NCI-H187 (cell line): ENCODE measurements around the gene TYK2.
A peak's percentile ranks its signal among the peaks of the same experiment; 100 is the strongest.
"Not testable (repeated sequence)": the region's sequence is repeated elsewhere in the genome, so short reads cannot be mapped to it uniquely, and the experiment has no call there.

Experiments
- DNase-seq, 2 experiments: peaks; one replicate each; lab custom pipeline; 2025; lab: John Stamatoyannopoulos, UW

TYK2 gene

DNA sequence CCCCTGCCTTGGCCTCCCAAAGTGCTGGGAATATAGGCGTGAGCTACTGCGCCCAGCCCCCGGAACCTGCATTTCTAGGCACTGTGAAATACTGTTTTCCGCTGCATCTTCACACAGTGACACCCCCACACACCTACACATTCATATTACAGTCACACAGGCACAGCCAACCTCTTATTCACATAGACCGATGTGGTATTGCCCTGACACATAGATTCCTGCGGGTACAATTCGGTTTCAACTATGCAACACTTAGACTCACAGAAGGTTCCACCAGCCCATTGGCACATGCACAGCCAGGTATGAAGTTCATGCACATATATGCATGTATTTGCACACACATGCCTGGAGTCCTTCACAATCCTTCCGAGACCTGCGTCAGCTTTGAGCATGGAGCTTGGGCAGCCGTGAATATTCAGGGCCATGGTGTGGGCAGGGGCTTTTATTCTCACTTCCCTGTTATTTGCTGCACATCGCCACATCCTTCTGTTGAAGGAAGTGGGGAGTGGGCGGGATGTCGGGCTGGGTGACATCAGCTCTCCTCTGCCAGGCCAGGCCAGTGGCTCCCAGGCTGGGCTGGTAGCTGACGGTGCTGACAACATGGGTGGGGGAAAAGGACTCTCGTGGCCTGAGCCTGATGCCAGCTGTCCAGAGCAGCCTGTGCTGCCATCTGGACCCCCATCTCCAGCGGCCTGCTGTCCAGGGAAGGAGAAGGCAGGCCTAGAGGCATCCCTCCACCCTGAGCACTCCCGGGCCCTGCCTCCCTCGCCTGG, 28.3 kb upstream of the TYK2 start:
- no peak for DNase-seq

DNA sequence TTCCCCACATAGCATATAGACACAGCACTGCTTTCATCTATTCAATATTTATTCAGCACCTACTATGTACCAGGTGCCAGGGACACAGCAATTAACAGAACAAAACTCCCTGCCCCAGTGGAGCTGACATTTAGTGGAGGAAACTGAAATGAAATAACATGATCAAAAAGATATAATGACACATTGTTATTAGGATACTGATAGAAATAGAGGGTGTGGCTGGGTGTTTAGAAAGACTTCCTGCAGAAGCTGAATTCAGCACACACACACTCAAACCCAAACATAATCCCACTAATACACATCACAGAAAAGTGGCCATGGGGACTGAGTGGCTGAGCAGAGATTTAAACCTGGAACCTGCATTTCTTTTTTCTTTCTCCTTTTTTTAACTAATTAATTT, 26.7 kb upstream of the TYK2 start:
- DNase-seq = no peak

DNA sequence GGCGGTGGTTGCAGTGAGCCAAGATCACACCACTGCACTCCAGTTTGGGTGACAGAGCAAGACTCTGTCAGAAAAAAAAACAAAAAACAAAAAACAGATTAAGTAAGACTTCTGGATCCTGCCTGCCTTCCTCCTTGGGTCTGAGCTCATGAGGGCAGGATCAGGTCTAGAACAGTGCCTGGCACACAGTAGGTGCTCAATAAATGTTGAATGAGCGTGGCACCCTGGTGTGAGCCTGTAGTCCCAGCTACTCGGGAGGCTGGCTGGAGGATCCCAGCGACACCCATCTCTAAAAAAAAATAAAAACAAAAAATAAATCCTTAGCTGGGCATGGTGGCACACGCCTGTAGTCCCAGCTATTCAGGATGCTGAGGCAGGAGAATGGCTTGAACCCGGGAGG, 25.8 kb upstream of the TYK2 start:
- DNase-seq = no peak

DNA sequence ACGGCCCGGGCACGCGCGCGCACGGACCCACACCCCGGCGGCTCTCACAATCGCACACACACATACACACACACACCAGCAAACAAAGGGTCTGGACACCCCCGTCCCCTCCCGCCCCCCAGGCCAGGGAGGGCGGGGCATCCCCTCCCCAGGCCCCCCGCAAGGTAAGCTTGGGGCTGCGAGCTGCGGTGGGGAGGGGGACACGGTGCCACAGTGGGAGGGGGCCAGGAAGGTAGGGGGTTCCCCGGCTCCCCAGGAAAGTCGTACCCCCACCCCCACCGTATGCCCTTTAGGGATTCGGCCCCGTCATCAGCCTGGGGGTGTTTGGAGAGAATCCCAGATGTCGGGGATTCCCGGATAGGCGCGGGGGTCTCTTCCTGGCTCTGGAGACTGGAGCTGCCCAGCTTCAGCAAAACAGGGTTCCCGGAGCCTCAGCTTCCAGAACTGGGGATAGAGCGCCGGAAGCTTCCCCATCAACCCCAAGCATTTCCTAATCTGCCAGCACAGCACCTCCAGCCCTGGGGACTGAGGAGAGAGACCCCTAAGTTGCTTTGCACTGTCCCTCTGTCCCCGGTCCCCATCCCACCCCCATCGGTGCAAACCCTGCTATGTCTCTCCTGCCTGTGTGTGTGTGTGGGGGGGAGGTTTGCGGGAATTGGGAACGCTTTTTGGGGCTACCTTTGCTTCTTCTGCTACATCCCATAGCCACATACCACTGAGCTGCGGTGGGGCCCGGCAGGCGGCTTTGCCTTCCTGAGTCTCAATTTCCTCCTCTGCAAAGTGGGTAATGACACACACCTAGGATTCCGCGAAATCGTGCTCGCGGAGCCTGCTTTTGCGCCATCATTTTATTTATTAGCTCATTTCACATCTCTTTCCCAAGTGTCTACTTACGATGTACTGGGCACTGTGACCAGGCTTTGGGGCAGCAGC, 24.8 kb upstream of the TYK2 start:
- no peak for DNase-seq

DNA sequence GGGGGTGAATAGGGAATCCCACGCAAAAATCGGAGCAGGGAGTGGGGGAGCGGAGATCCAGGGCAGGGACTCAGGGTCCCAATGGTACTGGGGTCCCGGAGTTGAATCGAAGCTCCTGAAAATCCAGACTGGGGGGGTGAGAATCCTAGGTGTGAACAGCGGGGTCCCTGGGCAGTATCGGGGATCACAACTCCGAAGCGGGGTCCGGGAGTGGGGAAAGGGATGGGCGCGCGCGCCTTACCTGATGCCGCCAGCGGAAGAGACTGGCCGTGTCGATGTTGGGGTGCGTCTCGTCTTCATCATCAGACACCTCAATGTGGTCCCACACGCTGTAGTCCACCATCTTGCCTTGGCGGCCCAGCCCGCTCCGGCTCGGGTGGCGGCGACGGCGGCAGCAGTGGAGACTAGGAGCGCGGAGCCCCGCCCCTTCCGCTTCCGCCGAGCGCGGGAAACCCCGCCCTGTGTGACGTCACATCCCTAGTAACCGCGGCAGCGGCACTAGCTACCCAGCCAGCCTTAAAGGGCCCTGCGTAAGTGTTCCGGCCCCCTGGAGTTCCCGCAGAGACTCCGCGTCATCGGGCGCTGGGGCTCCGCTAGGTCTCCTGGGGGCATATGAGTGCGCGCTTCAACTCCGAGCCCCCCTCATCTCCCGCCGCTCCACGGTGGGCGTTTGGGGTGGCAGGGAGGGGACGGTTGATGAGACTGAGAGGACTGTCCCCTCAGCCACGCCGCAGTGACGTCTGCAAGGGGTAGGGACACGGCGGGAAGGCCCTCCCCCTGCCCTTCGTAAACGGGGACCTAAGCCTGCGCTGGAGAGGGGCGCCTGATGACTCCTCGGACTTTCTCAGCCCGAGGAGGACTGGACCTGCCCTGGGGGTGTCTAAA, 23.0 kb upstream of the TYK2 start, which contains the start of gene CDC37:
CDC37 (minus strand) TSS at position 406 of the 885 bp plus-strand sequence; CDS start at position 343, 63 bp downstream.
- DNase-seq = peak; percentile 79 to 85

DNA sequence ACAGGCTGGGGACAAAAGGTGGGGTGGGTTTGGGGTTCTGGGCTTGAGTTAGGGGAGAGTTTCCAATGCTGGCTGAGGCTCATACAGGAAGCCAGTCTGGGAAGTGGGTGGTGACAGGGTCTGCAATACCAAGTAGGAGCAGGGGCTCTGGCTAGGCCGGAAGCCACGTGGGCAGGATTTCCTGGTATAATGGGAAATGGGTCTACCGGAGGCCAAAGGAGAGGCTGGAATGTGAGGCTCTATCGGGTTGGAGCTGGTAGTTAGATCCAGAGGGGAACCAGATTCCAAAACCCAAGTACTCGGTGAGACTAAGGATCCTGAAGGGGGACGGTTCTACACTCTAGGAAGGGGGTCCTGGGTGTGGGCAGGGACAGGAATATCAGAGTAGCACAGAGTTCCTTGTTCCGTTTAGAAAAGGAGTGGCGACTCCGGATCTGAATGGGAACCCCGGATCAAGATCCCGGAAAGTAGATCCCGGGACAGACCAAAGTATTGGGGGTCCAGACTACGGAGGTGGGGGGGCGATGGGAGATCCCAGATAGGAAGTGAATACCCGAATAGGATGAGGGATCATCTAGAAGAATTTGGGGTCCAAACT, 22.2 kb upstream of the TYK2 start:
- no peak for DNase-seq

DNA sequence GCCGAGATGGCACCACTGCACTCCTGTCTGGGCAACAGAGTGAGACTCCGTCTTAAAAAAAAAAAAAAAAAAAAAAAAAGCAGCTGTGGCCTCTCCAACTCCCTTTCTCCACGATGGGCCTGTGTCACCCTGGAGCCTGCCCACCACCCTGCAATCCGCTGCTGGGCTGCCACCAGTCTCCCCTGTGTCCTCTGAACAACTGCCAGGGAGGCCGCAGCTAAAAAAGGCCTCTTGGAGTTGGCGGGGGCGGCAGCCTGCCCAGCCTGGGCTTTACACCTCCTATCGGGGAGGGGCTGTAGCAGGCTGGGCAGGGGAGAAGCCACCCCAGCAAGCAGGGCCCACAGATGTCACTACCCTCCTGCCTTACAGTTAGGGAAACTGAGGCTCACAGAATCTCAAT, 19.5 kb upstream of the TYK2 start:
- no peak for DNase-seq

DNA sequence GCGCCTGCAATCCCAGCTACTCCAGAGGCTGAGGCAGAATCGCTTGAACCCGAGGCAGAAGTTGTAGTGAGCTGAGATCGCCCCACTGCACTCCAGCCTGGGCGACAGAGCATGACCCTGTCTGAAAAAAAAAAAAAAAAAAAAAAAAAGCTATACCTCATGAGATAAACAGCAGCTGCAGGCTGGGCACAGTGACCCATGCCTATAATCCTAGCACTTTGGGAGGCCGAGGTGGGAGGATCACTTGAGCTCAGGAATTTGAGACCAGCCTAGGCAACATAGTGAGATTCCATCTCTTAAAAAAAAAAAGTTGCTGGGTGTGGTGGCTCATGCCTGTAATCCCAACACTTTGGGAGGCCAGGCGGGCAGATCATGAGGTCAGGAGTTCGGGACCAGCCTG, 19.0 kb upstream of the TYK2 start:
- DNase-seq = not testable (repeated sequence)

GRCh38 chr19:10398819-10399218, 18.4 kb upstream of the TYK2 start:
- no peak for DNase-seq

- DNase-seq = no peak
These were observed 15.5 kb upstream of the TYK2 start for GRCh38 chr19:10395917-10396316.

DNA sequence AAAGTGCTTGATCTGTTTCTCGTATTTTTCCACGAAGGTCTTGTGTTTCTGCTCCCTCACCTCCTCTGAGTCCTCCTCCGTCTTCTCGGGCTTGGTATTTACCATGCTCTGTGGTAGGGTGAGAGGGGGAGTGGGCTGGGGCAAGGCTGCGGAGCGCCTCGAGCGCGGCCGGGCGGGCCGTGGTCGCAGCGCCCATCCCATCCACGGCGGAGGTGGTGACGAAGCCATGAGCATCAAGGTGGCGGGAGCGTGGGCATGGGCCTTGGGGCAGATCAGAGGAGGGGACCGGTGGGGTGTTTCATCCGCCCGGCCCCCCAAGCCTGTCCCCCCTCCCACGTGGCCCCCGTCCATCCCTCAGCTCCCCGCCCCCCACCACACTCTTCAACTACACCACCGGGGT, 15.1 kb upstream of the TYK2 start:
- DNase-seq = no peak

- DNase-seq = no peak
These were observed 14.6 kb upstream of the TYK2 start for GRCh38 chr19:10395003-10395402.

DNA sequence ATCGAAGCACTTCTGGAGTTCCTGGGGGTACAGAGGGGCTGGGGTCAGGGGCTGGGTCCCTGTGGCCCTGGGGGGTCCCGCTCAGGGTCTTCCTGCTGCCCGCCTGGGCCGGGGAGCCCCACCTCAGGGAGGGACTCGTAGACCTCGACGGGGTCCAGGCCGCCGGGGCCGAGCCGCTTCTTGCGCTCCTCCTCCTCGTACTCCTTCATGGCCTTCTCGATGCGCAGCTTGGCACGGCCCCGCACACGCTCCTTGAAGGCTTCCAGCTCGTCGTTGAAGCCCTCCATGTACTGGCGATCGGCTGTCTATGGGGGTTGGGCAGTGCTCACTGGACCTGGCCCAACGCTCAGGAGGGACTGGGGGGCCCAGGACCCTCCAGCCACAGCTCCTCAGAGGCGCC, 12.8 kb upstream of the TYK2 start:
- no peak for DNase-seq

GRCh38 chr19:10392120-10392519, 11.7 kb upstream of the TYK2 start:
- DNase-seq = no peak

DNA sequence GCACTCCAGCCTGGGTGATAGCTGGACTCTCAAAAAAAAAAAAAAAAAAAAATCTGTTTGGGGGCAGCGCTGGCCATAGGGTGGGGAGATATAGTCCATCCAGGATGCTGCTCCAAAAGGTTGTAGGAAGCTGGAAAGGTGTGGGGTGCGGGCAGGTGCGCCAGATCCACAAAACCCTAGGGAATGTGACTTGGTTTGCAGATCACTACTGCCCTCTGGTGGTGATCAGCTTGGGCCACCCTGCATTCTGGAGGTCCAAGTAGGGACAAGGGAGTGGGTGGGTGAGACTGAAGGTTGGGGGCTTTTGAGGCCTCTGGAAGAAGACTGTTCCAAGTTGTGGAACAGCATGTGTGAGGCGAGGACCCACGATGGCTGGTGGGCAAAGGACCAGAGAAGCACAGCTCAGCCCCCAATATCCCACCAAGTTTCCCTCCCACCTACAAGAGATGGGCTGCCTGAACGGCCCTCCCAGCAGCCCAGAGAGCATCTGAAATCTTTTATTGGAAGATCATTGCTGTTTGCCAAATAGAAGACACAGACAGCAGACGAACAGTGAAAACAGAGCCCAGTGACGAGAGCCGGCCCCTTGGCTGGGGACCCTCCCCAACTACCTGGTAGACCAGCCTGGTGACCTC, 10.4 kb upstream of the TYK2 start:
- DNase-seq = peak in 1 of 2 experiments; percentile 27

- DNase-seq = no peak
These were observed 9.5 kb upstream of the TYK2 start for GRCh38 chr19:10389863-10390262.

GRCh38 chr19:10388957-10389356, 8.6 kb upstream of the TYK2 start:
- DNase-seq = peak; percentile 23 to 34

GRCh38 chr19:10384580-10384979, 4.2 kb upstream of the TYK2 start:
- no peak for DNase-seq

- not testable (repeated sequence) for DNase-seq
These were observed 2.8 kb upstream of the TYK2 start for GRCh38 chr19:10383223-10383499.

DNA sequence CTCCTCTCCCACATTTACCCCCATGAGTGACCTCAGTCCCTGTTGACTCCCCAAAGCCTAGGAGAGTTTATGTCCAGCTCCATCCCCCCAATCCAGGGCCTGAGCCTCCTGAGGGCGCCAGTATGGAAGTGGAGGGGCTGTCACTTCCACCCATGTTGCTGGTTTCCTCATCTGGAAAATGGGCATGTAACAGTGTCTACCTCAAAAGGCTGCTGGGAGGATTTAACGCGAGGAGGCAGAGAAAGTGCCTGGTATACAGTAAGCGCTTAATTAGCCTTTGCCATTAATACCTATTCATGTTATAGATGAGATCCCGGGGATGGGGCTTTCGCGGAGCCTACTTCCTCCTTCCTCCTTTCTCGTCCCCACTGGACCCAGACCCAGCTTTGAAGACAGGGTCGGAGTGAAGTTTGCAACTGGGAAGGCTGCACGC, 476 bp downstream of the TYK2 start:
- DNase-seq = no peak

DNA sequence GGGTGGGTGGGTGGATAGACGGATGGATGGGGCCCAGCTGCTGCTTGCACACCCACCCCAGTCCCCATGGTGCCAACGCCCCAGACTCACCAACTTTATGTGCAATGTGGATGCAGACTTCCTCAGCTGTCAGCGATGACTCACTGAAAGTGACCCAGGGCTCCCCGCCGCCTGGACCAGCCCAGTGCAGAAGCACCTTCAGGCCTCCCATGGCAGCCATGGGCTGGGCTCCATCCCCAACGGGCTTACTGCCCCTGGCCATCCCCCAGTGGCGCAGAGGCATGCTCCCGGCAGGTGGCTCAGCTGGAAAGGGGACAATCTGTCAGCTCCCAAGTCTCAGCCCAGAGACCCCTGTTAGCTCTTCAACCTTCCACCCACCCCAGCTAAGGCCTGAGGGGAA, 2.2 kb downstream of the TYK2 start:
- DNase-seq = no peak
